ENCODE results near the gene CDC25B. TPM values are rescaled to one million over a fixed set of nuclear protein-coding genes. Genes with fewer than 3 reads are reported as not detected.

Gene CDC25B
- total and polyA plus RNA-seq, 2 of the 13 experiments (the other 11 are each of a cell fraction or from before 2014, with no cell fraction given) = 14.5 to 19.4 TPM

DNA sequence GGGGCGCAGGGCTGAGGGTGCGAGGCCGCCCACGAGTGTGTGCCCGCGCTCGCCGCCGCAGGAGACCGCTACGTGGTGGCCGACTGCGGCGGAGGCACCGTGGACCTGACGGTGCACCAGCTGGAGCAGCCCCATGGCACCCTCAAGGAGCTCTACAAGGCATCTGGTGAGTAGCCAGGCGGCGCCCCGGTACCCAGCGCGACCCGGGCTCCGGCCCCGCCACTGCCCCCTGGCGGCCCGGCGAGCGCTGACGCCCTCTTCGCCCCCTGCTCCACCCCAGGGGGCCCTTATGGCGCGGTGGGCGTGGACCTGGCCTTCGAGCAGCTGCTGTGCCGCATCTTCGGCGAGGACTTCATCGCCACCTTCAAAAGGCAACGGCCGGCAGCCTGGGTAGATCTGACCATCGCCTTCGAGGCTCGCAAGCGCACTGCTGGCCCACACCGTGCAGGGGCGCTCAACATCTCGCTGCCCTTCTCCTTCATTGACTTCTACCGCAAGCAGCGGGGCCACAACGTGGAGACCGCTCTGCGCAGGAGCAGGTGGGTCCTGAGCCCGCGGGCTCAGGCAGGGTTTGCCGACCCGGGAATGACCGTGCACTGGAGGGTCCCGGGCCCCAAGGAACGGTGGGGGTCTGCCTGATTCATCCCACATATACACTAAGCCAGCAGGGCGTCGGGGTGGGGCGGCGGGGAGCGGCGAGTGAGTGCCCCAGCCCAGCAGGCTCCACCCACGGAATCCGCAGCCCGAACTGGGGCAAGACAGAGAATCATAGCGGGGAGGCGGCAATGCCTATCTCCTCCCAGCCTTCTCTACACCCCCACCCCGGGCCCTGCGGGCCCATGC is 46.2 kb upstream of the CDC25B start (continued):
- TF ChIP-seq, protein P1, sequence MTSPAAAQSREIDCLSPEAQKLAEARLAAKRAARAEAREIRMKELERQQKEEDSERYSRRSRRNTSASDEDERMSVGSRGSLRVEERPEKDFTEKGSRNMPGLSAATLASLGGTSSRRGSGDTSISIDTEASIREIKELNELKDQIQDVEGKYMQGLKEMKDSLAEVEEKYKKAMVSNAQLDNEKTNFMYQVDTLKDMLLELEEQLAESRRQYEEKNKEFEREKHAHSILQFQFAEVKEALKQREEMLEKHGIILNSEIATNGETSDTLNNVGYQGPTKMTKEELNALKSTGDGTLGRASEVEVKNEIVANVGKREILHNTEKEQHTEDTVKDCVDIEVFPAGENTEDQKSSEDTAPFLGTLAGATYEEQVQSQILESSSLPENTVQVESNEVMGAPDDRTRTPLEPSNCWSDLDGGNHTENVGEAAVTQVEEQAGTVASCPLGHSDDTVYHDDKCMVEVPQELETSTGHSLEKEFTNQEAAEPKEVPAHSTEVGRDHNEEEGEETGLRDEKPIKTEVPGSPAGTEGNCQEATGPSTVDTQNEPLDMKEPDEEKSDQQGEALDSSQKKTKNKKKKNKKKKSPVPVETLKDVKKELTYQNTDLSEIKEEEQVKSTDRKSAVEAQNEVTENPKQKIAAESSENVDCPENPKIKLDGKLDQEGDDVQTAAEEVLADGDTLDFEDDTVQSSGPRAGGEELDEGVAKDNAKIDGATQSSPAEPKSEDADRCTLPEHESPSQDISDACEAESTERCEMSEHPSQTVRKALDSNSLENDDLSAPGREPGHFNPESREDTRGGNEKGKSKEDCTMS (CRISPR knock-in tag; conservative IDR thresholded peaks at IDR 0.05) = no peak
- TF ChIP-seq, protein P2, sequence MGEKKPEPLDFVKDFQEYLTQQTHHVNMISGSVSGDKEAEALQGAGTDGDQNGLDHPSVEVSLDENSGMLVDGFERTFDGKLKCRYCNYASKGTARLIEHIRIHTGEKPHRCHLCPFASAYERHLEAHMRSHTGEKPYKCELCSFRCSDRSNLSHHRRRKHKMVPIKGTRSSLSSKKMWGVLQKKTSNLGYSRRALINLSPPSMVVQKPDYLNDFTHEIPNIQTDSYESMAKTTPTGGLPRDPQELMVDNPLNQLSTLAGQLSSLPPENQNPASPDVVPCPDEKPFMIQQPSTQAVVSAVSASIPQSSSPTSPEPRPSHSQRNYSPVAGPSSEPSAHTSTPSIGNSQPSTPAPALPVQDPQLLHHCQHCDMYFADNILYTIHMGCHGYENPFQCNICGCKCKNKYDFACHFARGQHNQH (CRISPR knock-in tag; IDR thresholded peaks at IDR 0.05) = no peak
- TF ChIP-seq RFXAP (CRISPR knock-in tag; IDR thresholded peaks at IDR 0.05; ENCODE audit: borderline replicate concordance) (peak; percentile 85; the same call in 1 of the 2 replicates), SUZ12 (IDR thresholded peaks at IDR 0.05; ENCODE audit: low read depth, low read length) (no peak), ZNF256 (CRISPR knock-in tag; conservative IDR thresholded peaks at IDR 0.05) (no peak), RXRA (CRISPR knock-in tag; IDR thresholded peaks at IDR 0.05) (peak; percentile 3; the same call in 1 of the 2 replicates), FOXM1 (CRISPR knock-in tag; IDR thresholded peaks at IDR 0.05) (no peak), ZNF766 (CRISPR knock-in tag; IDR thresholded peaks at IDR 0.05; ENCODE audit: borderline replicate concordance) (peak; percentile 75; the same call in 1 of the 2 replicates), ZSCAN20 (CRISPR knock-in tag; IDR thresholded peaks at IDR 0.05; ENCODE audit: borderline replicate concordance) (peak; percentile 66; the same call in 1 of the 2 replicates), PRMT3 (CRISPR knock-in tag; IDR thresholded peaks at IDR 0.05; ENCODE audit: borderline replicate concordance, low read depth) (no peak), ZFP82 (CRISPR knock-in tag; IDR thresholded peaks at IDR 0.05; ENCODE audit: borderline replicate concordance) (0 out of 2 replicates have a peak, but pooled peaks have one; percentile 33), KDM5A (IDR thresholded peaks at IDR 0.05; ENCODE audit: borderline replicate concordance, low read length) (no peak), ZNF746 (CRISPR knock-in tag; IDR thresholded peaks at IDR 0.05) (no peak)
- TF ChIP-seq, protein P3, sequence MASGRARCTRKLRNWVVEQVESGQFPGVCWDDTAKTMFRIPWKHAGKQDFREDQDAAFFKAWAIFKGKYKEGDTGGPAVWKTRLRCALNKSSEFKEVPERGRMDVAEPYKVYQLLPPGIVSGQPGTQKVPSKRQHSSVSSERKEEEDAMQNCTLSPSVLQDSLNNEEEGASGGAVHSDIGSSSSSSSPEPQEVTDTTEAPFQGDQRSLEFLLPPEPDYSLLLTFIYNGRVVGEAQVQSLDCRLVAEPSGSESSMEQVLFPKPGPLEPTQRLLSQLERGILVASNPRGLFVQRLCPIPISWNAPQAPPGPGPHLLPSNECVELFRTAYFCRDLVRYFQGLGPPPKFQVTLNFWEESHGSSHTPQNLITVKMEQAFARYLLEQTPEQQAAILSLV (CRISPR knock-in tag; IDR thresholded peaks at IDR 0.05; ENCODE audit: borderline replicate concordance) = no peak
- TF ChIP-seq, protein P4, sequence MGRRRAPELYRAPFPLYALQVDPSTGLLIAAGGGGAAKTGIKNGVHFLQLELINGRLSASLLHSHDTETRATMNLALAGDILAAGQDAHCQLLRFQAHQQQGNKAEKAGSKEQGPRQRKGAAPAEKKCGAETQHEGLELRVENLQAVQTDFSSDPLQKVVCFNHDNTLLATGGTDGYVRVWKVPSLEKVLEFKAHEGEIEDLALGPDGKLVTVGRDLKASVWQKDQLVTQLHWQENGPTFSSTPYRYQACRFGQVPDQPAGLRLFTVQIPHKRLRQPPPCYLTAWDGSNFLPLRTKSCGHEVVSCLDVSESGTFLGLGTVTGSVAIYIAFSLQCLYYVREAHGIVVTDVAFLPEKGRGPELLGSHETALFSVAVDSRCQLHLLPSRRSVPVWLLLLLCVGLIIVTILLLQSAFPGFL (CRISPR knock-in tag; IDR thresholded peaks at IDR 0.05) = no peak
- TF ChIP-seq, protein P5, sequence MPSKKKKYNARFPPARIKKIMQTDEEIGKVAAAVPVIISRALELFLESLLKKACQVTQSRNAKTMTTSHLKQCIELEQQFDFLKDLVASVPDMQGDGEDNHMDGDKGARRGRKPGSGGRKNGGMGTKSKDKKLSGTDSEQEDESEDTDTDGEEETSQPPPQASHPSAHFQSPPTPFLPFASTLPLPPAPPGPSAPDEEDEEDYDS (CRISPR knock-in tag; IDR thresholded peaks at IDR 0.05) = peak; percentile 47; the same call in 1 of the 2 replicates
- TF ChIP-seq, protein P6, sequence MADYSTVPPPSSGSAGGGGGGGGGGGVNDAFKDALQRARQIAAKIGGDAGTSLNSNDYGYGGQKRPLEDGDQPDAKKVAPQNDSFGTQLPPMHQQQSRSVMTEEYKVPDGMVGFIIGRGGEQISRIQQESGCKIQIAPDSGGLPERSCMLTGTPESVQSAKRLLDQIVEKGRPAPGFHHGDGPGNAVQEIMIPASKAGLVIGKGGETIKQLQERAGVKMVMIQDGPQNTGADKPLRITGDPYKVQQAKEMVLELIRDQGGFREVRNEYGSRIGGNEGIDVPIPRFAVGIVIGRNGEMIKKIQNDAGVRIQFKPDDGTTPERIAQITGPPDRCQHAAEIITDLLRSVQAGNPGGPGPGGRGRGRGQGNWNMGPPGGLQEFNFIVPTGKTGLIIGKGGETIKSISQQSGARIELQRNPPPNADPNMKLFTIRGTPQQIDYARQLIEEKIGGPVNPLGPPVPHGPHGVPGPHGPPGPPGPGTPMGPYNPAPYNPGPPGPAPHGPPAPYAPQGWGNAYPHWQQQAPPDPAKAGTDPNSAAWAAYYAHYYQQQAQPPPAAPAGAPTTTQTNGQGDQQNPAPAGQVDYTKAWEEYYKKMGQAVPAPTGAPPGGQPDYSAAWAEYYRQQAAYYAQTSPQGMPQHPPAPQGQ (CRISPR knock-in tag; IDR thresholded peaks at IDR 0.05; ENCODE audit: borderline replicate concordance) = no peak
- TF ChIP-seq, protein P7, sequence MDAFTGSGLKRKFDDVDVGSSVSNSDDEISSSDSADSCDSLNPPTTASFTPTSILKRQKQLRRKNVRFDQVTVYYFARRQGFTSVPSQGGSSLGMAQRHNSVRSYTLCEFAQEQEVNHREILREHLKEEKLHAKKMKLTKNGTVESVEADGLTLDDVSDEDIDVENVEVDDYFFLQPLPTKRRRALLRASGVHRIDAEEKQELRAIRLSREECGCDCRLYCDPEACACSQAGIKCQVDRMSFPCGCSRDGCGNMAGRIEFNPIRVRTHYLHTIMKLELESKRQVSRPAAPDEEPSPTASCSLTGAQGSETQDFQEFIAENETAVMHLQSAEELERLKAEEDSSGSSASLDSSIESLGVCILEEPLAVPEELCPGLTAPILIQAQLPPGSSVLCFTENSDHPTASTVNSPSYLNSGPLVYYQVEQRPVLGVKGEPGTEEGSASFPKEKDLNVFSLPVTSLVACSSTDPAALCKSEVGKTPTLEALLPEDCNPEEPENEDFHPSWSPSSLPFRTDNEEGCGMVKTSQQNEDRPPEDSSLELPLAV (CRISPR knock-in tag; conservative IDR thresholded peaks at IDR 0.05; ENCODE audit: low read depth) = no peak

Measured in HepG2 (cell line).